ENCODE data around the gene HK1.

- TF ChIP-seq POLR2A (IDR thresholded peaks at IDR 0.05) = no peak
- TF ChIP-seq CTCF (IDR thresholded peaks at IDR 0.05) = no peak
These were observed 140.9 kb downstream of the HK1 start for GRCh38 chr10:69419096-69419743.
